Neuronal stem cell (in vitro differentiated cells): ENCODE measurements around the gene DSCAM.

Experiments used
- DNase-seq: peaks from one replicate; pipeline ENCODE4 v3.0.0-alpha.2; 2013; ENCODE audit warnings: low spot score
- H2AFZ ChIP-seq: one replicate; pipeline ENCODE4 v1.6.1; 2013; ENCODE audit warnings: mild to moderate bottlenecking, low read length, inconsistent platforms
- H2AK5ac ChIP-seq: 2 replicates; pipeline ENCODE4 v1.6.1; 2013; ENCODE audit warnings: low read depth, mild to moderate bottlenecking, inconsistent platforms, low read length, moderate library complexity, mixed read lengths
- H2BK120ac ChIP-seq: 2 replicates; pipeline ENCODE4 v1.6.1; 2013; ENCODE audit warnings: low read depth, mild to moderate bottlenecking, inconsistent platforms, low read length, moderate library complexity, mixed read lengths
- H2BK12ac ChIP-seq: one replicate; pipeline ENCODE4 v1.6.1; 2013; ENCODE audit warnings: low read length, inconsistent platforms
- H2BK15ac ChIP-seq: 2 replicates; pipeline ENCODE4 v1.6.1; 2013; ENCODE audit warnings: mild to moderate bottlenecking, low read length, inconsistent platforms, mixed read lengths
- H2BK5ac ChIP-seq: one replicate; pipeline ENCODE4 v1.6.1; 2013; ENCODE audit warnings: inconsistent platforms, mild to moderate bottlenecking, low read length, moderate library complexity
- H3K14ac ChIP-seq: one replicate; pipeline ENCODE4 v1.6.1; 2013; ENCODE audit warnings: low read length, inconsistent platforms
- H3K18ac ChIP-seq: 2 replicates; pipeline ENCODE4 v1.6.1; 2013; ENCODE audit warnings: low read length, inconsistent platforms
- H3K23ac ChIP-seq: 2 replicates; pipeline ENCODE4 v1.6.1; 2013; ENCODE audit warnings: low read depth, mild to moderate bottlenecking, mixed read lengths, low read length, inconsistent platforms; ENCODE audit not compliant: poor library complexity
- H3K27ac ChIP-seq: replicated peaks from 3 replicates; pipeline ENCODE4 v1.5.1; 2013; ENCODE audit warnings: low read length, inconsistent platforms
- H3K27me3 ChIP-seq, 3 experiments: 2 replicates each; pipeline ENCODE4 v1.6.1; 2013; ENCODE audit warnings: low read length in 3 of 3, mild to moderate bottlenecking in 2 of 3, inconsistent platforms in 1 of 3, low read depth in 1 of 3, mixed read lengths in 1 of 3, moderate library complexity in 1 of 3; ENCODE audit not compliant: control insufficient read depth in 3 of 3, insufficient read depth in 3 of 3
- H3K36me3 ChIP-seq, 2 donors: replicated peaks in 1 of 2; 2 replicates each; pipeline ENCODE4 v1.6.1; 2013; ENCODE audit warnings: low read length in 2 of 2; ENCODE audit not compliant: control insufficient read depth in 2 of 2, insufficient read depth in 2 of 2
- H3K4ac ChIP-seq: 2 replicates; pipeline ENCODE4 v1.6.1; 2013; ENCODE audit warnings: inconsistent platforms, mild to moderate bottlenecking, low read length, moderate library complexity
- H3K4me1 ChIP-seq, 2 donors: 1 replicate in 1 of 2; 2 replicates in 1 of 2; pipeline ENCODE4 v1.6.1; 2013; ENCODE audit warnings: low read length in 2 of 2, low read depth in 1 of 2; ENCODE audit not compliant: control insufficient read depth in 2 of 2, insufficient read depth in 1 of 2
- H3K4me2 ChIP-seq: one replicate; pipeline ENCODE4 v1.6.1; 2013; ENCODE audit warnings: mild to moderate bottlenecking, low read length, inconsistent platforms; ENCODE audit not compliant: insufficient read depth, poor library complexity, severe bottlenecking
- H3K4me3 ChIP-seq, 2 donors: 2 replicates each; pipeline ENCODE4 v1.5.1; 2013; ENCODE audit warnings: low read length in 2 of 2, mild to moderate bottlenecking in 2 of 2, inconsistent platforms in 1 of 2, moderate library complexity in 1 of 2
- H3K79me1 ChIP-seq: one replicate; pipeline ENCODE4 v1.6.1; 2013; ENCODE audit warnings: low read depth, mild to moderate bottlenecking, inconsistent platforms, low read length, moderate library complexity
- H3K9ac ChIP-seq: one replicate; pipeline ENCODE4 v1.6.1; 2013; ENCODE audit warnings: mild to moderate bottlenecking, low read depth, low read length, inconsistent platforms; ENCODE audit not compliant: poor library complexity
- H3K9me3 ChIP-seq, 2 donors: replicated peaks in 1 of 2; 2 replicates each; pipeline versions ENCODE3 to v1.6.1; 2013; ENCODE audit warnings: low read length in 2 of 2, mild to moderate bottlenecking in 2 of 2, inconsistent platforms in 1 of 2, low read depth in 1 of 2, mixed read lengths in 1 of 2, moderate library complexity in 1 of 2; ENCODE audit not compliant: control insufficient read depth in 2 of 2, insufficient read depth in 1 of 2
- H4K8ac ChIP-seq: one replicate; pipeline ENCODE4 v1.6.1; 2013; ENCODE audit warnings: low read depth, mild to moderate bottlenecking, inconsistent platforms, low read length, moderate library complexity
- H4K91ac ChIP-seq: one replicate; pipeline ENCODE4 v1.6.1; 2013; ENCODE audit warnings: low read length, low read depth, mild to moderate bottlenecking, inconsistent platforms; ENCODE audit not compliant: poor library complexity
- WGBS, 2 donors: extraction: QIAGEN DNeasy Blood & Tissue Kit; methylation state at CpG; one replicate each; pipeline ENCODE4 v1.1.7; 2013; ENCODE audit warnings: missing lambda C conversion rate in 2 of 2, mixed read lengths in 1 of 2; ENCODE audit not compliant: insufficient read length in 2 of 2, insufficient replicate concordance in 1 of 2; ENCODE audit errors: extremely low coverage in 2 of 2; 5-methylcytosine and 5-hydroxymethylcytosine counted together

DSCAM gene

DNA sequence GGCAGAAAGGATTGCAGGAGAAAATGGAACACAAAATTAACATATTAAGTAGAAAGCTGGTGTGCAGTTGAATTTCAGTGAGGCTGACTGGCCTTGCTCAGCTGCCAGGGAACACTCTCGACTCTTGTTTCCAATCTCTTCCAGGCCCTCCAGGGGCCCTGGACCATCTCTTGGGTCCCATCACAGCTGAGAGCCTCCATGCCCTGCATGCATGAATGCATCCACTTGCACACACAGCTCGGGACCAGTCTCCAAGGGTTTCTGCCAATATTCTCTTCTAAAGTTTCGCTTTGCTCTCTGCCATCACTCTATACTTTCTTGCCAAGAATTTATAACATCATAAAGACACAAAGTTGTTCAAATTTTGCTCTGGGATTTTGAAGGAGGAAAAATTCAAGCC lies 200.3 kb downstream of the DSCAM start:
- Histone ChIP-seq H3K18ac (no peak overlapping the region), H2BK120ac (no peak overlapping the region)
- WGBS, 2 donors, result no CpG with 5 or more reads among the region's 3 CpGs

GRCh38 chr21:40641042-40641441 lies 205.9 kb downstream of the DSCAM start:
- no peak overlapping the region for H3K4me3 ChIP-seq
- H2AFZ ChIP-seq, result no peak overlapping the region
- H2BK15ac ChIP-seq, result no peak overlapping the region
- no peak overlapping the region for H3K27ac ChIP-seq
- H3K4me2 ChIP-seq, result no peak overlapping the region
- H2AK5ac ChIP-seq, result no peak overlapping the region
- no peak for DNase-seq
- H2BK120ac ChIP-seq, result no peak overlapping the region
- H3K4me1 ChIP-seq, result peaks cover 0 to 2% of the 10 kb centered on the region in 2 donors
- H3K27me3 ChIP-seq, result no peaks in the 10 kb centered on the region
- H3K9ac ChIP-seq, result no peak overlapping the region
- no peak overlapping the region for H3K14ac ChIP-seq
- no peak overlapping the region for H4K8ac ChIP-seq
- no peak overlapping the region for H4K91ac ChIP-seq
- H3K9me3 ChIP-seq, result peaks cover 0 to 5% of the 10 kb centered on the region in 2 donors
- WGBS, 2 donors, result no CpG with 5 or more reads among the region's 7 CpGs
- no peak overlapping the region for H3K18ac ChIP-seq
- no peak overlapping the region for H3K23ac ChIP-seq
- no peak overlapping the region for H2BK5ac ChIP-seq
- no peak overlapping the region for H2BK12ac ChIP-seq
- H3K4ac ChIP-seq, result no peak overlapping the region
- no peaks in the 10 kb centered on the region for H3K36me3 ChIP-seq
- H3K79me1 ChIP-seq, result no peaks in the 10 kb centered on the region

More for the DNA sequence above, 200.3 kb downstream of the DSCAM start:
- Histone ChIP-seq H3K79me1 (no peaks in the 10 kb centered on the region), H4K91ac (no peak overlapping the region), H3K4me1 (no peaks in the 10 kb centered on the region), H3K4ac (no peak overlapping the region), H2BK12ac (no peak overlapping the region), H4K8ac (no peak overlapping the region), H2AFZ (no peak overlapping the region), H2BK15ac (no peak overlapping the region), H3K36me3 (no peaks in the 10 kb centered on the region), H3K14ac (no peak overlapping the region), H3K4me2 (no peak overlapping the region), H2AK5ac (no peak overlapping the region), H3K27ac (no peak overlapping the region), H3K9me3 (peaks cover 0 to 5% of the 10 kb centered on the region in 2 donors), H3K4me3 (no peak overlapping the region), H3K23ac (no peak overlapping the region), H2BK5ac (no peak overlapping the region), H3K9ac (no peak overlapping the region), H3K27me3 (no peaks in the 10 kb centered on the region)
- DNase-seq, result no peak

GRCh38 chr21:40640266-40640789 lies 206.6 kb downstream of the DSCAM start:
- no peak overlapping the region for H2BK12ac ChIP-seq
- H3K4me3 ChIP-seq, result no peak overlapping the region
- no peak overlapping the region for H3K4ac ChIP-seq
- no peak overlapping the region for H2BK15ac ChIP-seq
- peaks cover 0 to 5% of the 10 kb centered on the region in 2 donors for H3K9me3 ChIP-seq
- DNase-seq, result no peak
- H3K18ac ChIP-seq, result no peak overlapping the region
- H3K23ac ChIP-seq, result no peak overlapping the region
- H3K36me3 ChIP-seq, result no peaks in the 10 kb centered on the region
- no peak overlapping the region for H4K91ac ChIP-seq
- H3K14ac ChIP-seq, result no peak overlapping the region
- no peak overlapping the region for H3K27ac ChIP-seq
- no CpG with 5 or more reads among the region's 9 CpGs for WGBS, 2 donors
- no peaks in the 10 kb centered on the region for H3K27me3 ChIP-seq
- H3K79me1 ChIP-seq, result no peaks in the 10 kb centered on the region
- H3K9ac ChIP-seq, result no peak overlapping the region
- H2BK5ac ChIP-seq, result no peak overlapping the region
- no peak overlapping the region for H2AK5ac ChIP-seq
- no peak overlapping the region for H3K4me2 ChIP-seq
- no peak overlapping the region for H4K8ac ChIP-seq
- H2AFZ ChIP-seq, result no peak overlapping the region
- no peak overlapping the region for H2BK120ac ChIP-seq
- peaks cover 0 to 2% of the 10 kb centered on the region in 2 donors for H3K4me1 ChIP-seq

DNA sequence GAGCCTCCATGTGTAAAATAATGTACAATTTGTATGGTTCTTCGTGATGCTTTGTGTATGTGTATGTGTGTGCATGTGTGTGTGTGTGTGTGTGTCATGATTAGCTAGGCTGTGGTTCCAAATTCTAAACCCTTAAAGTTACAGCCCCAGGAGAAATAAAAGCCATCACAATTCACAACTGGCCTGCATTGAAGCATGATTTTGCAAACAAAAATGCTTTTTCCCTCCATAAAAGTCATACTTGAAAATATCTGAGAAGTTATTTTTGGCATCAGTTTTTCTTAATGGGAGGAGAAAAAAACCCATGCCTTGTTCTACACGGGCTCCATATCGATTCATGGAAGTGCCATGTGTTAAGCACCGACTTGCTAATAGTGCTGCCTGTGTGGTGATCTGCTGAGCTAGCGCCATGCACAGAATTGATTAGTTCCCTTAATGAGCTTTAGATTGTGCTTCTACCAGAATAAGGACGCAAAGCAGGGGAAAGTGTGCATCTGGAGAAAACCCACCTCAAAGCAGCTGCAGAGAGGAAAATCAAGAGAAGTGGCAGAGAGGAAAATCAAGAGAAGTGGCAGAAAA lies 207.3 kb downstream of the DSCAM start:
- Histone ChIP-seq H3K4me3 (no peak overlapping the region), H2BK120ac (no peak overlapping the region), H3K4me2 (no peak overlapping the region), H3K4me1 (peaks cover 0 to 2% of the 10 kb centered on the region in 2 donors), H2BK15ac (no peak overlapping the region), H3K27ac (no peak overlapping the region), H3K36me3 (no peaks in the 10 kb centered on the region), H3K27me3 (no peaks in the 10 kb centered on the region), H3K14ac (no peak overlapping the region), H3K18ac (no peak overlapping the region), H3K79me1 (no peaks in the 10 kb centered on the region), H3K9ac (no peak overlapping the region), H3K4ac (no peak overlapping the region), H2AK5ac (no peak overlapping the region), H3K23ac (no peak overlapping the region), H4K91ac (no peak overlapping the region), H4K8ac (no peak overlapping the region), H2BK5ac (no peak overlapping the region), H3K9me3 (peaks cover 0 to 5% of the 10 kb centered on the region in 2 donors), H2BK12ac (no peak overlapping the region), H2AFZ (no peak overlapping the region)
- DNase-seq, result no peak
- WGBS, 2 donors, result no CpG with 5 or more reads among the region's 6 CpGs
